Measurements from ENCODE around the gene ETV3. TPM values are rescaled to one million over a fixed set of nuclear protein-coding genes. Genes with fewer than 3 reads are reported as not detected.

The ETV3 gene
- total RNA-seq, 1 donor from 2014 or later: 31.8 TPM

DNA sequence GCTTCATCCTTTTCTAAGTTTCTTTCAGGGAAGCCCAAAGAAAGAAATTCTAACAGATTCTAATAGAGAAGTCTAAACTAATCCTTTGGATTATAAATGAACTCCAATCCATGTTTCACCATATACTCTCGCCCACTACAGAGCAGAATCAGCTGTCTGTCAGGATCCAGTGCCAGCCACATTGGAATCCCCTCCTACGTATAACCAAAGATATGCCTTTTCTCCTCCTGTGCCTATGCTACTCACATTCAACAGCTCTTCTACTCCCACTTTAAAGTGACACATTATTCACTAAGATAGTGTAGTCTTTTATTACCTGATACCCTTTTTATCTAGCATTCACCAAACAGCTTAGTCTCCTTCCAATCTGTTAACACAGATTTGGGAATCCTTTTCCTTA lies 3.1 kb downstream of the ETV3 start:
- H3K9me3 Mint-ChIP-seq (ENCODE audit: low read depth): no peaks in the 10 kb centered on the region
- peak overlapping the region; percentile 53 for H3K27ac Mint-ChIP-seq
- peaks cover 39% of the 10 kb centered on the region for H3K4me1 Mint-ChIP-seq (ENCODE audit: low read depth)
- no peak overlapping the region for H3K4me3 Mint-ChIP-seq (ENCODE audit: low read depth)
- TF ChIP-seq, protein P1, sequence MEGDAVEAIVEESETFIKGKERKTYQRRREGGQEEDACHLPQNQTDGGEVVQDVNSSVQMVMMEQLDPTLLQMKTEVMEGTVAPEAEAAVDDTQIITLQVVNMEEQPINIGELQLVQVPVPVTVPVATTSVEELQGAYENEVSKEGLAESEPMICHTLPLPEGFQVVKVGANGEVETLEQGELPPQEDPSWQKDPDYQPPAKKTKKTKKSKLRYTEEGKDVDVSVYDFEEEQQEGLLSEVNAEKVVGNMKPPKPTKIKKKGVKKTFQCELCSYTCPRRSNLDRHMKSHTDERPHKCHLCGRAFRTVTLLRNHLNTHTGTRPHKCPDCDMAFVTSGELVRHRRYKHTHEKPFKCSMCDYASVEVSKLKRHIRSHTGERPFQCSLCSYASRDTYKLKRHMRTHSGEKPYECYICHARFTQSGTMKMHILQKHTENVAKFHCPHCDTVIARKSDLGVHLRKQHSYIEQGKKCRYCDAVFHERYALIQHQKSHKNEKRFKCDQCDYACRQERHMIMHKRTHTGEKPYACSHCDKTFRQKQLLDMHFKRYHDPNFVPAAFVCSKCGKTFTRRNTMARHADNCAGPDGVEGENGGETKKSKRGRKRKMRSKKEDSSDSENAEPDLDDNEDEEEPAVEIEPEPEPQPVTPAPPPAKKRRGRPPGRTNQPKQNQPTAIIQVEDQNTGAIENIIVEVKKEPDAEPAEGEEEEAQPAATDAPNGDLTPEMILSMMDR (IDR thresholded peaks at IDR 0.05; ENCODE audit: unreplicated experiment): no peak
- peaks cover 32% of the 10 kb centered on the region for H3K36me3 Mint-ChIP-seq (ENCODE audit: insufficient read depth)
- H3K27me3 Mint-ChIP-seq: no peaks in the 10 kb centered on the region
- no peak for DNase-seq (ENCODE audit: low spot score, unreplicated experiment)

DNA sequence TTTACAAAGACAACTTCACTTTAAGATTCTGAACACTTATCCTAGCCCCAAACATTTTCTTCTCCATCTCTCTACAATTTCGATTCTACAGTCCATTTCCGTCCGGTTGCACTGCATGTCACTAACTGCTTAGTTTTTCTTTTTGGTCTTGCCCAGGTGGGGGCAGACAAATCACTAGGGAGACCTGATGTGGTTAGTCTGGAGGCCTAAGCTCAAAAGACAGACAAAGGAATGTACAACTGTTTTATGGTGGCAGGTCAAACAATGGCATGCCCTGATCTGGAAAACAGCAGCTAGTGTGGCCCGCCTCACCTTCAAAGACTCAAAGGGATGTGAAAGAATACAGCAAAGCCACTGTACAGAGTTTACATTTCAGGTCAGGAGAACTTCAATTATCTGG lies 3.8 kb downstream of the ETV3 start:
- Mint-ChIP-seq H3K36me3 (ENCODE audit: insufficient read depth) (peaks cover 32% of the 10 kb centered on the region), H3K9me3 (ENCODE audit: low read depth) (no peaks in the 10 kb centered on the region), H3K27ac (peak overlapping the region; percentile 1), H3K4me1 (ENCODE audit: low read depth) (peaks cover 38% of the 10 kb centered on the region), H3K4me3 (ENCODE audit: low read depth) (no peak overlapping the region), H3K27me3 (no peaks in the 10 kb centered on the region)
- DNase-seq (ENCODE audit: low spot score, unreplicated experiment): no peak
- TF ChIP-seq, protein P1 (IDR thresholded peaks at IDR 0.05; ENCODE audit: unreplicated experiment): no peak

DNA sequence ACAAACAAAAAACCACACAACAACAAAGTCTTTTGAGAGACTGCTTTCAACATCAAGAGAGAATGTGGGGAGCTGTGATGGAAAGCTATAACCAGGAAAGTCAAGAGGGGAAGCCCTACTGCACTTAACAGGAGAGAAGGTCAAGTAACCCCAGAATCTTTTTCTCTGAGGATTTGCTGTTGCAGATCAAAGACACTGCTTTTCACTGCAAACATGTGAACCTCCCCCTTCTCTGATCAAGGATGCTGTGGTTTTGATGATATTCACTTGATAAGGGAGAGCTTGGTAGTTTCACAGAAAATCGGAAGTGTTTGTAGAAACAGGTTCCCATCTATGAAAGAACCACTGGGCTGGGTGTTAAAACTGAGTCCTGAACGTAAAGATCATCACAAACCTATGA lies 4.8 kb downstream of the ETV3 start:
- no peak for DNase-seq (ENCODE audit: low spot score, unreplicated experiment)
- peaks cover 31% of the 10 kb centered on the region for H3K4me1 Mint-ChIP-seq (ENCODE audit: low read depth)
- no peaks in the 10 kb centered on the region for H3K27me3 Mint-ChIP-seq
- H3K9me3 Mint-ChIP-seq (ENCODE audit: low read depth): no peaks in the 10 kb centered on the region
- no peak overlapping the region for H3K4me3 Mint-ChIP-seq (ENCODE audit: low read depth)
- TF ChIP-seq, protein P1 (IDR thresholded peaks at IDR 0.05; ENCODE audit: unreplicated experiment): no peak
- H3K36me3 Mint-ChIP-seq (ENCODE audit: insufficient read depth): peaks cover 33% of the 10 kb centered on the region
- H3K27ac Mint-ChIP-seq: no peak overlapping the region

DNA sequence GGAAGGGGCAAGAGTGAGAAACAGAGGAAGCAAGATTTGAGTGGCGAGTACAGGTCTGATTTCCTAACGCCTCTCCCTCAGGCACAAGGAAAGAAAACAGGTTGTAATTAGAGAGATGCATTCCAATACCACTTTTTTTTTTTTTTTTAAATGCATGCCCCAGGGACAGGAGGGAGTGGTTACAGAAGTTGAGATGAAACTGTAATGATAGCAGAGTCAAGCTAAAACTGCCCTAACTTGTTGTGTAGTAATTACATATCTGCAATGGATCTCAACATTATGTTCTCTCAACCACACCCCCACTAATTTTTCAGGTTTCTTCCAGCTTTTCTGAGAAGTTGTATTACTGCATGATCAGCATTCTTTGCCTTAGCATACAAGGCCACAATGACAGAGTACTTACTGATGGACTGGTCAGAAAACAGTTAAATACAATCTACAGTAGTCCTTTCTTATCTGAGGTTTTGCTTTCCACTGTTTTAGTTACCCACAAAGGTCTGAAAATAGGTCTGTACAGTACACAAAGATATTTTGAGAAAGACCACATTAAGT lies 5.5 kb downstream of the ETV3 start:
- Mint-ChIP-seq H3K36me3 (ENCODE audit: insufficient read depth) (peaks cover 40% of the 10 kb centered on the region), H3K27ac (no peak overlapping the region), H3K27me3 (no peaks in the 10 kb centered on the region), H3K9me3 (ENCODE audit: low read depth) (no peaks in the 10 kb centered on the region), H3K4me1 (ENCODE audit: low read depth) (peaks cover 29% of the 10 kb centered on the region), H3K4me3 (ENCODE audit: low read depth) (no peak overlapping the region)
- no peak for DNase-seq (ENCODE audit: low spot score, unreplicated experiment)
- TF ChIP-seq, protein P1 (IDR thresholded peaks at IDR 0.05; ENCODE audit: unreplicated experiment): no peak

DNA sequence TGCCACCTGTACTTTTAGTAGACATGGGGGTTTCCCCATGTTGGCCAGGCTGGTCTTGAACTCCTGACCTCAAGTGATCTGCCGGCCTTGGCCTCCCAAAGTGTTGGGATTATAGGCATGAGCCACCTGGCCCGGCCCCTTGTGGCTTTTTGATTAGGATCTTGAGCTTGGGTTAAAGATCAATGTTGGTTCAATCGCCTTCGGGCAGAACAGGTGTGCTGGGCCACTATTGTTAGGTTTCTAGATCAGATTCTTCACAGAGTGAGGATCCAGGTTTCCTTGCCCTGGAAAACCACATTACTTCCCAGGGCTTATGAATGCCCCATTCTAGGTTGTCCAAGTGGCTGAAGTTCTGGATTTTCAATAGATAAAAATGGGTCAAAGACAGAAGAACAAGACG lies 6.1 kb downstream of the ETV3 start:
- no peak for DNase-seq (ENCODE audit: low spot score, unreplicated experiment)
- H3K9me3 Mint-ChIP-seq (ENCODE audit: low read depth): no peaks in the 10 kb centered on the region
- no peaks in the 10 kb centered on the region for H3K27me3 Mint-ChIP-seq
- H3K27ac Mint-ChIP-seq: no peak overlapping the region
- H3K4me3 Mint-ChIP-seq (ENCODE audit: low read depth): no peak overlapping the region
- TF ChIP-seq, protein P1 (IDR thresholded peaks at IDR 0.05; ENCODE audit: unreplicated experiment): no peak
- peaks cover 24% of the 10 kb centered on the region for H3K4me1 Mint-ChIP-seq (ENCODE audit: low read depth)
- peaks cover 40% of the 10 kb centered on the region for H3K36me3 Mint-ChIP-seq (ENCODE audit: insufficient read depth)
